Tibial nerve (tissue), 4 donors: ENCODE results near the gene ZBTB1. TPM values are rescaled to one million over a fixed set of nuclear protein-coding genes. Genes with fewer than 3 reads are reported as not detected.

Source experiments
- DNase-seq, 2 donors: peaks; one replicate each; pipeline ENCODE4 v3.0.0-alpha.2; 2019; ENCODE audit warnings: low spot score in 2 of 2
- H3K27ac ChIP-seq, 4 donors: fragments of 200-600 bp; sonication (generic) in 3 of 4; one replicate each; pipeline ENCODE4 v1.5.1; 2017 to 2019; ENCODE audit warnings: mild to moderate bottlenecking in 1 of 4
- H3K27me3 ChIP-seq, 2 donors: fragments of 200-600 bp; sonication (generic) in 1 of 2; one replicate each; pipeline versions ENCODE4 v1.5.1 to v1.6.0; 2017 to 2019
- H3K36me3 ChIP-seq, 3 donors: fragments of 200-600 bp; sonication (generic); one replicate each; pipeline ENCODE4 v1.5.1; 2018 to 2019
- H3K4me1 ChIP-seq, 4 donors: fragments of 200-600 bp; sonication (generic) in 3 of 4; one replicate each; pipeline ENCODE4 v1.5.1; 2017 to 2019
- H3K4me3 ChIP-seq, 4 donors: fragments of 200-600 bp; sonication (generic) in 3 of 4; one replicate each; pipeline ENCODE4 v1.5.1; 2017 to 2019; ENCODE audit warnings: mild to moderate bottlenecking in 1 of 4, moderate library complexity in 1 of 4
- H3K9me3 ChIP-seq, 4 donors: fragments of 200-600 bp; sonication (generic) in 3 of 4; one replicate each; pipeline ENCODE4 v1.5.1; 2017 to 2019
- CTCF ChIP-seq, 5 experiments: fragments of 200-600 bp in 3 of 5; fragments of 450-650 bp in 2 of 5; sonication (generic) in 3 of 5; IDR thresholded peaks; one replicate each; pipeline ENCODE4 v1.5.1; 2016 to 2019; ENCODE audit warnings: antibody characterized with exemption in 5 of 5, mild to moderate bottlenecking in 3 of 5, moderate library complexity in 2 of 5
- EP300 ChIP-seq, 2 donors: sonication (generic); formaldehyde crosslinking; IDR thresholded peaks; one replicate each; pipeline ENCODE4 v1.6.1; 2017; ENCODE audit warnings: antibody characterized with exemption in 2 of 2, mild to moderate bottlenecking in 1 of 2
- POLR2A ChIP-seq, 2 donors: fragments of 450-650 bp; IDR thresholded peaks; one replicate each; pipeline ENCODE4 v1.6.1; 2017; ENCODE audit warnings: antibody characterized with exemption in 2 of 2, mild to moderate bottlenecking in 2 of 2, moderate library complexity in 2 of 2
- WGBS, 2 donors: methylation state at CpG; one replicate each; pipeline ENCODE4 v1.1.5; 2018; 5-methylcytosine and 5-hydroxymethylcytosine counted together
- total RNA-seq, 4 donors: library from RNA; depleted of rRNA; stranded (reverse); fragments of >200 nt; gene quantifications; one replicate each; pipeline ENCODE4 v1.1.0, GENCODE V29; 2016

The ZBTB1 gene
- total RNA-seq, 4 donors from 2014 or later: 46.5 to 66.9 (median 55.9) TPM

DNA sequence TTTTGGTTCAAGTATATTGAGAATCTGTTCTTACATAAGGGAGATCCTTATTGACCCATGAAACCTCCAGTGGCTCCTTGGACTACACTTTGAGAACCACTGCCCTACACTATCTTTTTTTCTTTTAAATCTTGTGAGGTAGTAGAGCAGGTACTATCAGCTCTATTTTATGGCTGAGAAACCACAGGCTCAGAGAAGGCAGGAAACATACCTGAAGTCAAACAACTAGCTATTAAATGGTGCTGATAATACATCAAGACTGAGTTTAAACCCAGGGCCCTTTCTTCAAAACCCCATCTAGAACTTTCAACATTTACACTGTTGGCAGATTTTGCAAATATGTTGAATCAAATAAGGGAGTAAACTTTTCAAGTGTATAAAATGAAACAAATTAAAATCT, 7.8 kb upstream of the ZBTB1 start:
- TF ChIP-seq EP300 (IDR thresholded peaks at IDR 0.05) (no peak), CTCF (IDR thresholded peaks at IDR 0.05) (no peak), POLR2A (IDR thresholded peaks at IDR 0.05) (no peak)
- Histone ChIP-seq H3K36me3 (peaks cover 0 to 13% (median 0%) of the 10 kb centered on the region in 3 donors), H3K27ac (no peak overlapping the region), H3K4me1 (peaks cover 0 to 30% (median 19%) of the 10 kb centered on the region in 4 donors), H3K9me3 (no peaks in the 10 kb centered on the region), H3K4me3 (no peak overlapping the region), H3K27me3 (no peaks in the 10 kb centered on the region)
- DNase-seq: no peak

- Histone ChIP-seq H3K4me3 (no peak overlapping the region), H3K36me3 (peaks cover 0 to 10% (median 0%) of the 10 kb centered on the region in 3 donors), H3K4me1 (peaks cover 0 to 41% (median 29%) of the 10 kb centered on the region in 4 donors), H3K27ac (peak overlapping the region in 2 of 4 donors; percentile 99 to 100), H3K27me3 (no peaks in the 10 kb centered on the region), H3K9me3 (no peaks in the 10 kb centered on the region)
- no peak for DNase-seq
- WGBS, 2 donors: 92 to 100% methylated on average over 1 of the region's 1 CpG
- TF ChIP-seq CTCF (IDR thresholded peaks at IDR 0.05) (no peak), EP300 (IDR thresholded peaks at IDR 0.05) (no peak), POLR2A (IDR thresholded peaks at IDR 0.05) (no peak)
Observed at GRCh38 chr14:64500088-64500487, 4.5 kb upstream of the ZBTB1 start.

DNA sequence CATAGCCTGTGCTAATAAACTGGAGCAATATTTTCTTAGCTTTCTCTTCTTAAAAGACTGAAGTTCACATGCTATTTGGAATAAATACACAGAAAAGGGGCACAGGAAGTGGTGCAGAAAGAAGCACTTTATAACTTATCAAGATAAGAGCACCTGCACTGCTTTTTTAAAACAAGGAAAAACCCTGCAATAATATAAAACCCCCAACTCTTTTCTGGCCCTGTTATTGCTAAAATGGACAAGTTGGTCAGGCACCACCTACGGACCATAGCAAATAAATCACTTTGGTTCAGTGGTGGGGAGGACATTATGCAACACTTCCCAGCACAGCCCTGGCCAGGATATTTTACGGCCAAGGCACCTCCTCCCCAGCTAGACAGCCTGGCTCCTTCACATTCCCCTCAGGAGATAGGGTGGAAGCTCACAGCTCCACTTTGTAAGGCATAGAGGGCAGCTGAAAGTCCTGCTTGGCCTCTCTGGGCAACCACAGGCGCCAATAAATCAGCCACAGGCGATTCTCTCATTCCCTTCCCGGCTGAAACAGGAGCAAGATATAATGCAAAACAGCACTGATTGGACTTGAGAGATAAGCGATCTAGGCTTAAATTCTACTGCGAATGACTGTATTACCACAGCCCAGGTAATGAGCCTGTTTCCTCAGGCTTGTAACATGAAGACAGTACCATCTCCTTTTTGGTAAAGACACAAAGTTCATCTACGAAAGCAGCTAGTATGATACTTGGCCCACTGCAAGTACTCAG, 3.0 kb upstream of the ZBTB1 start:
- peaks cover 0 to 51% (median 34%) of the 10 kb centered on the region in 4 donors for H3K4me1 ChIP-seq

DNA sequence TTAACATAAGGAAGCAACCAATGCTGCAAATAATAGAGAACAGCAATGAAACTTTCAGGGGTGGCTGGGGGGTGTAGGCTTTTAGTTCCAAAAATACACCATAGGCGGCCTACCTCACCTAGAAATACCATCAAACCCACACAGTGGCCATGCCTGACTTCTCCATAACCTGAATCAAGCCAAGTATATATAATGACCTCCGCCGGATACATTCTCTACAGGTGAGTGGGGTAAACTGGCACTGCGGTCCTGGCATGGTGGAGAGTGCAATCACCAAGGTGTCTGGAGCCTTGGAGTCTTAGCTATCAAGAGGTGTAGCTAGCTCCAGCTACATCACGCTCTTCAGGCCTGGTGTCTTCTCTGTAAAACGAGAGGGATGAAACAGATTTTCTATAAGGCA, 2.1 kb upstream of the ZBTB1 start:
- no peak for TF ChIP-seq EP300 (IDR thresholded peaks at IDR 0.05)
- TF ChIP-seq POLR2A (IDR thresholded peaks at IDR 0.05): no peak
- TF ChIP-seq CTCF (IDR thresholded peaks at IDR 0.05): no peak
- H3K36me3 ChIP-seq: no peaks in the 10 kb centered on the region
- H3K4me3 ChIP-seq: peak overlapping the region; percentile 64 to 99 (median 94)
- H3K9me3 ChIP-seq: no peaks in the 10 kb centered on the region
- DNase-seq: no peak
- no peaks in the 10 kb centered on the region for H3K27me3 ChIP-seq
- WGBS, 2 donors: 53 to 56% methylated on average over 6 of the region's 6 CpGs
- peaks cover 0 to 59% (median 38%) of the 10 kb centered on the region in 4 donors for H3K4me1 ChIP-seq
- H3K27ac ChIP-seq: peak overlapping the region; percentile 96 to 100 (median 100)

More for the DNA sequence above, 3.0 kb upstream of the ZBTB1 start:
- peak; percentile 24 to 70 for DNase-seq
- 42 to 47% methylated on average over 8 of the region's 8 CpGs for WGBS, 2 donors
- Histone ChIP-seq H3K27ac (peak overlapping the region; percentile 96 to 100 (median 100)), H3K27me3 (no peaks in the 10 kb centered on the region), H3K4me3 (peak overlapping the region in 3 of 4 donors; percentile 64 to 99 (median 93)), H3K9me3 (no peaks in the 10 kb centered on the region), H3K36me3 (no peaks in the 10 kb centered on the region)
- TF ChIP-seq EP300 (IDR thresholded peaks at IDR 0.05): peak in 1 of 2 donors; percentile 61
- no peak for TF ChIP-seq CTCF (IDR thresholded peaks at IDR 0.05)
- TF ChIP-seq POLR2A (IDR thresholded peaks at IDR 0.05): no peak

GRCh38 chr14:64502887-64503433, 1.6 kb upstream of the ZBTB1 start:
- WGBS, 2 donors: 1% methylated on average over 28 to 29 of the region's 29 CpGs

More at GRCh38 chr14:64502887-64503433, 1.6 kb upstream of the ZBTB1 start:
- no peaks in the 10 kb centered on the region for H3K9me3 ChIP-seq
- peak overlapping the region; percentile 96 to 100 (median 100) for H3K27ac ChIP-seq
- DNase-seq: no peak
- H3K4me3 ChIP-seq: peak overlapping the region; percentile 64 to 99 (median 94)
- no peaks in the 10 kb centered on the region for H3K36me3 ChIP-seq
- peaks cover 0 to 61% (median 40%) of the 10 kb centered on the region in 4 donors for H3K4me1 ChIP-seq
- H3K27me3 ChIP-seq: no peaks in the 10 kb centered on the region
- TF ChIP-seq POLR2A (IDR thresholded peaks at IDR 0.05) (no peak), EP300 (IDR thresholded peaks at IDR 0.05) (no peak), CTCF (IDR thresholded peaks at IDR 0.05) (no peak)
